ENCODE results near the gene ENTPD6. TPM values are rescaled to one million over a fixed set of nuclear protein-coding genes. Genes with fewer than 3 reads are reported as not detected.

ENTPD6 gene
- total and polyA plus RNA-seq, 10 donors: 23.0 to 49.6 (median 35.6) TPM

DNA sequence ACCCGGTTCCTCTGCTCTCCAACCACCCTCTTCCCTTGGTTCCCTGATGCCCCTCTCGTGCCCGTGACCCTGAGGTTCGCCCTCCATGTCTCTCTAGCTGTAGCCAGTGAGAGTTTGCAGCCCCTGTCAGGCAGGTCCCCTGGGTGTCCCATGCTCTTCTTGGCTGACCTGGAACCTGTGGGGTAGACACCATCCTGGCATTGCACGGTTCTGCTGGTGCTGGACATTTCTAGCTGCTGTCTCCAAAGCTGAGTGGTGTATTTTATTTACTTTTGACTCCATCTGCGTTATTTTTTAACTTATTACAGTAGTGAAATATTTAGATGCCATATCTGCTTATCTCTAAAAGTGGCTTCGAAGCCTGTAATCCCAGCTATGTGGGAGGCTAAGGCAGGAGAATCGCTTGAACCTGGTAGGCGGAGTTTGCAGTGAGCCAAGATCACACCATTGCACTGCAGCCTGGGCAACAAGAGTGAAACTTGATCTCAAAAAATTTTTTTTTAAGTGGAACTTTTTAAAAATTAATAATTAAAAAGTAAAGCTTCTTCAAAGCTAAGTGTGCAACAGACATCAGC, 12.5 kb downstream of the ENTPD6 start:
- intact Hi-C loops (cut with DNase I; ENCODE audit: low total_unique reads): no loop called here
- Histone ChIP-seq H3K4me1 (peaks cover 0 to 26% (median 16%) of the 10 kb centered on the region in 6 donors), H3K27me3 (replicated peaks in 1 of 7) (no peaks in the 10 kb centered on the region), H3K27ac (no peak overlapping the region), H3K36me3 (peaks cover 0 to 63% (median 27%) of the 10 kb centered on the region in 6 donors), H3K9me3 (no peaks in the 10 kb centered on the region), H3K4me3 (no peak overlapping the region)
- TF ChIP-seq POLR2A (IDR thresholded peaks at IDR 0.05) (no peak), POLR2AphosphoS5 (IDR thresholded peaks at IDR 0.05) (no peak)
- TF ChIP-seq, protein P1, sequence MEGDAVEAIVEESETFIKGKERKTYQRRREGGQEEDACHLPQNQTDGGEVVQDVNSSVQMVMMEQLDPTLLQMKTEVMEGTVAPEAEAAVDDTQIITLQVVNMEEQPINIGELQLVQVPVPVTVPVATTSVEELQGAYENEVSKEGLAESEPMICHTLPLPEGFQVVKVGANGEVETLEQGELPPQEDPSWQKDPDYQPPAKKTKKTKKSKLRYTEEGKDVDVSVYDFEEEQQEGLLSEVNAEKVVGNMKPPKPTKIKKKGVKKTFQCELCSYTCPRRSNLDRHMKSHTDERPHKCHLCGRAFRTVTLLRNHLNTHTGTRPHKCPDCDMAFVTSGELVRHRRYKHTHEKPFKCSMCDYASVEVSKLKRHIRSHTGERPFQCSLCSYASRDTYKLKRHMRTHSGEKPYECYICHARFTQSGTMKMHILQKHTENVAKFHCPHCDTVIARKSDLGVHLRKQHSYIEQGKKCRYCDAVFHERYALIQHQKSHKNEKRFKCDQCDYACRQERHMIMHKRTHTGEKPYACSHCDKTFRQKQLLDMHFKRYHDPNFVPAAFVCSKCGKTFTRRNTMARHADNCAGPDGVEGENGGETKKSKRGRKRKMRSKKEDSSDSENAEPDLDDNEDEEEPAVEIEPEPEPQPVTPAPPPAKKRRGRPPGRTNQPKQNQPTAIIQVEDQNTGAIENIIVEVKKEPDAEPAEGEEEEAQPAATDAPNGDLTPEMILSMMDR (IDR thresholded peaks at IDR 0.05 in 8 of 11, conservative IDR thresholded peaks at IDR 0.05 in 3 of 11): no peak
- DNase-seq: no peak
- 90 to 93% (median 93%) methylated on average over 9 of the region's 9 CpGs for WGBS, 5 donors

DNA sequence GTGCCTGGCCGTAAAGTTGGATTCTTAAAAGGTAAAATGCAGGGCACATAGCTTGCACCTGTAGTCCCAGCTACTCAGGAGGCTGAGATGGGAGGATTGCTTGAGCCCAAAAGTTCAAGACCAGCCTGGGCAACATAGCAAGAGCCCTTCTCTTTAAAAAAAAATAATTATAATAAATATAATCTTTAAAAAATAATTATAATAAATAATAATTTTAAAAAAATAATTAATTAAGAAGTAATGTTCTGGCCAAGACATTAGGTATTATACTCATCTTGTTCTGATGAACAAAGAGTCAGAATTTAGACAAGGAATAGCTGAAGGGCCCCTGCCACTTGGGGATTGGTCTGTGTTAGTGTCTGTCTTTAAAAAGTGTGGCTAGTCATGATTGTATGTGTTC, 13.9 kb downstream of the ENTPD6 start:
- intact Hi-C loops (cut with DNase I; ENCODE audit: low total_unique reads): no loop called here
- 92 to 100% (median 100%) methylated on average over 1 of the region's 1 CpG for WGBS, 5 donors
- DNase-seq: no peak
- H3K4me3 ChIP-seq: no peak overlapping the region
- H3K27me3 ChIP-seq (replicated peaks in 1 of 7): no peaks in the 10 kb centered on the region
- H3K27ac ChIP-seq: no peak overlapping the region
- H3K9me3 ChIP-seq: no peaks in the 10 kb centered on the region
- H3K4me1 ChIP-seq: peaks cover 0 to 13% (median 5%) of the 10 kb centered on the region in 6 donors
- TF ChIP-seq POLR2AphosphoS5 (IDR thresholded peaks at IDR 0.05): no peak
- TF ChIP-seq POLR2A (IDR thresholded peaks at IDR 0.05): no peak
- TF ChIP-seq, protein P1 (IDR thresholded peaks at IDR 0.05 in 8 of 11, conservative IDR thresholded peaks at IDR 0.05 in 3 of 11): no peak
- peaks cover 0 to 76% (median 39%) of the 10 kb centered on the region in 6 donors for H3K36me3 ChIP-seq

DNA sequence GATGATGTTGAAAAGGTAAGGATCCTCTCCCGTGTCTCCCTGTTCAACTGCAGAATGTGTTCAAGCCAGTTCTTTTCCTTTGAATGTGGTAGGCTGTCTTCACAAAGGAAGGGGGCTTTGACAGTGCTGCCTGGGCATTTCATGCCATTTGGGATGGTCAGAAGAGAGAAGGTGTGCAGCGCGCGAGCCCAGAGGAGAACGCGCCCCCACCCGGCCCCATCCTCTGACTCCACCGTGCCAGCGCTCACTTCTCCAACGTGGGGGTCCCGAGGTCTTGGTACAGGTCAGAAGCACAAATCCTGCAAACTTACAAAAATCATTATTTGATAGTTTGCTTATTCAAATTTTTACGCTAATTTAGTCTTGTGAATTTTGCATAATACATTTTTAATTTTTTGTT, 14.4 kb downstream of the ENTPD6 start:
- 94 to 97% (median 96%) methylated on average over 12 of the region's 12 CpGs for WGBS, 5 donors
- Histone ChIP-seq H3K4me1 (peaks cover 0 to 8% (median under 1%) of the 10 kb centered on the region in 6 donors), H3K4me3 (no peak overlapping the region), H3K36me3 (peaks cover 0 to 82% (median 45%) of the 10 kb centered on the region in 6 donors), H3K27me3 (replicated peaks in 1 of 7) (no peaks in the 10 kb centered on the region), H3K27ac (no peak overlapping the region), H3K9me3 (no peaks in the 10 kb centered on the region)
- DNase-seq: no peak
- intact Hi-C loops (cut with DNase I; ENCODE audit: low total_unique reads): no loop called here
- TF ChIP-seq POLR2AphosphoS5 (IDR thresholded peaks at IDR 0.05): no peak
- no peak for TF ChIP-seq POLR2A (IDR thresholded peaks at IDR 0.05)
- TF ChIP-seq, protein P1 (IDR thresholded peaks at IDR 0.05 in 8 of 11, conservative IDR thresholded peaks at IDR 0.05 in 3 of 11): no peak

DNA sequence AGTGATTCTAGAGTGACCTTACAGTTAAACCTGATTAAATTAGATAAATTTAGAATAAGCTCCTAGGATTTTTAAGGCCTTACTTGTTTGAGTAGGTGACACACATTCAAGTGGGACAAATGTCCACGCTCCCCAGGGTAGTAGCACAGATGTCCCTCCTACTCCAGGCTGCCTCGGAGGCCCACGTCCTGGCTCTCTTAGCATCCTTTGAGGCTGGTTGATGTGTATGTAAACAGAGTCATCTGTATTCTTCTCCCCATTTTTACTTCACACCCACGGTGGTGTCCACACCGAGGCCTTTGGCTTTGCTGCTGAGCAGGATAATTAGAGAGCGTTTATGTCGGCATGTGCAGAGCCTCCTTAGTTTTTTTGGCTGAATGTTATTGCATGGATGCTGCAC, 15.8 kb downstream of the ENTPD6 start:
- Histone ChIP-seq H3K27me3 (replicated peaks in 1 of 7) (no peaks in the 10 kb centered on the region), H3K36me3 (peaks cover 0 to 87% (median 56%) of the 10 kb centered on the region in 6 donors), H3K4me3 (no peak overlapping the region), H3K9me3 (no peaks in the 10 kb centered on the region), H3K27ac (no peak overlapping the region), H3K4me1 (no peaks in the 10 kb centered on the region)
- TF ChIP-seq POLR2AphosphoS5 (IDR thresholded peaks at IDR 0.05) (no peak), POLR2A (IDR thresholded peaks at IDR 0.05) (no peak)
- TF ChIP-seq, protein P1 (IDR thresholded peaks at IDR 0.05 in 8 of 11, conservative IDR thresholded peaks at IDR 0.05 in 3 of 11): no peak
- DNase-seq: no peak
- WGBS, 5 donors: 80 to 94% (median 88%) methylated on average over 7 of the region's 7 CpGs
- intact Hi-C loops (cut with DNase I; ENCODE audit: low total_unique reads): no loop called here

Data from spleen (tissue), 11 donors.